Limb (tissue), 2 donors: Measurements from ENCODE around the gene PEA15.
A peak's percentile ranks its signal among the peaks of the same experiment; 100 is the strongest.

Experiments used
- DNase-seq, 2 donors: peaks; one replicate each; pipeline ENCODE4 v3.0.0-alpha.2; 2016; ENCODE audit errors: extremely low spot score in 2 of 2

Gene PEA15

GRCh38 chr1:160207771-160208556 lies 2.8 kb downstream of the PEA15 start:
- peak in 1 of 2 donors; percentile 56 for DNase-seq

- DNase-seq = no peak
Measured at GRCh38 chr1:160208557-160209320, 3.6 kb downstream of the PEA15 start.

DNA sequence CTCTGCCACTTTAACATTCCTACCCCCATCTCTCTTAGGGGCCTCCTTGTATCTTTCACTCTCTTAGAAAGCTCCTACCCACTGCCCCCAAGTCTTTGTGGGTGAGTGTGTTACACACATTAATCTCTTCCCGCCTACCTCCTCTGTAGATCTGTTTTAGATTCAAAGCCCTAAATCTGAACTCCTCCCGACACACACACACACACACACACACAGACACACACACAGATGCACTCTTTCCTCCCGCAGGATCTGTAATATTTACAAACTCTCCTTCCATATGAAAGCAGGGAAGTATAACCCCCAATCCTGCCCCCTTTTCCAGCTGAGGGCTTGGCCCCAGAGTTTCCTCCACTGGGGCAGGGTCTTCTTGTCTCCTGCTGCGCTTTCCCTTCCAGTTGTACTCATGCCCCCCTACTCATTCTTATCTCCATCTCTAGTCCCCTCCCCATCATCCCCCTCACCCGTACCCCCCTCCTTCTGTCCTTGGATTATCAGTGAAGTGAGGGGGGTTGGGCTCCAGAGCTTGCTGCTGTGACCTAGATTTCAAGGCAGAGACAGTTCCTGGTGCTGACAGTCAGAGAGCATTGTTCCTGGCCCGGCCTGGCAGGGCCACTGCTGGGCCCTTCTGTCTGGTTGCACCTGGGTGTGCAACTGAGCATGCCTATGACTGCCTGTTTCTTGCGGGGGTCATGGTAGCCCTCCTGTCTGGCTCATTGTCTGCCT lies 4.3 kb downstream of the PEA15 start:
- no peak for DNase-seq

- DNase-seq = peak in 1 of 2 donors; percentile 66
Measured at GRCh38 chr1:160210561-160210960, 5.4 kb downstream of the PEA15 start.

GRCh38 chr1:160211046-160211790 lies 6.0 kb downstream of the PEA15 start:
- no peak for DNase-seq

- DNase-seq = no peak
Measured at GRCh38 chr1:160214481-160215140, 9.4 kb downstream of the PEA15 start.

DNA sequence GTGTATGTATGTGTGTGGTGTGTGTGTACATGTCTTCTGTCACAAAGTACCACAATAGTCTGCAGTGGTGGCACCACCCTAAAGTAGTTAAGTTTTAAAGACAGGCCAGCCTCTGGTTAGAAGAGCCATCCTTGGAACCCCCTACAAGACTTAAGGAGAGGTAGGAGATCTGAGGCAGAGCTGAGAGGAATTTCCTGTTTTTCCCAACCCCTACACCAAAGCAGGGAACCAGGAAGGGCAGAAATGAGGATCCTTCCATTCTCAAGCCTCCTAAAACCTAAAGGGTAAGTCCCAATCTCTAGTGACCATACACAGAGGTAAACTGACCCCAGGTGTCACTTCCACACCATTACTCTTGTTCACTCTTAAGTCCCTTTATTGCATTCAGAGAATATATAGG lies 11.1 kb downstream of the PEA15 start:
- DNase-seq = no peak

DNA sequence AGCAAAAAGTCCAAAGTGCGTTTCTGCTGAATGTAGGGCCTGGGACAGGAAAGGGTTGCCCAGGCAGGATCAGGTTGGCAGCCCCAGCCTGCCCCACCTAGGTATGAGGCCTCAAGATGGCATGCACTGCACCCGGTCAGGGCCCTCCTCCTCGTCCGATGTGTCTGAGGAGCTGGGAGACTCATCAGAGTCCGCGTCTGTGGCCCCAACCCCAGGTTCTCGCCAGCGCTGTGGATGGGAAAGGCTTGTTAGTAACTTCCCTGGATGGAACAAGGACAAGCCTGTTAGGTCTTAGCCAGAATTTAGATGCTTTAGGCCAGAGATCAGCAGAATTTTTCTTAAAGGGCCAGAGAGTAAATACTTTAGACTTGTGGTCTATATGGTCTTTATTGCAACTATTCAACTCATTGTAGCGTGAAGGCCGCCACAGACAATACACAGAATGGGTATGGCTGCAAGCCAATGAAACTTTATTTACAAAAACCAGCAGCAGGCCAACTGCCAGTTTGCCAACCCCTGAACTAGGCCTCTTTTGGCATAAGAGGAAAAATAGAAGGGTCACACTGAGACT lies 12.4 kb downstream of the PEA15 start:
- DNase-seq = no peak

DNA sequence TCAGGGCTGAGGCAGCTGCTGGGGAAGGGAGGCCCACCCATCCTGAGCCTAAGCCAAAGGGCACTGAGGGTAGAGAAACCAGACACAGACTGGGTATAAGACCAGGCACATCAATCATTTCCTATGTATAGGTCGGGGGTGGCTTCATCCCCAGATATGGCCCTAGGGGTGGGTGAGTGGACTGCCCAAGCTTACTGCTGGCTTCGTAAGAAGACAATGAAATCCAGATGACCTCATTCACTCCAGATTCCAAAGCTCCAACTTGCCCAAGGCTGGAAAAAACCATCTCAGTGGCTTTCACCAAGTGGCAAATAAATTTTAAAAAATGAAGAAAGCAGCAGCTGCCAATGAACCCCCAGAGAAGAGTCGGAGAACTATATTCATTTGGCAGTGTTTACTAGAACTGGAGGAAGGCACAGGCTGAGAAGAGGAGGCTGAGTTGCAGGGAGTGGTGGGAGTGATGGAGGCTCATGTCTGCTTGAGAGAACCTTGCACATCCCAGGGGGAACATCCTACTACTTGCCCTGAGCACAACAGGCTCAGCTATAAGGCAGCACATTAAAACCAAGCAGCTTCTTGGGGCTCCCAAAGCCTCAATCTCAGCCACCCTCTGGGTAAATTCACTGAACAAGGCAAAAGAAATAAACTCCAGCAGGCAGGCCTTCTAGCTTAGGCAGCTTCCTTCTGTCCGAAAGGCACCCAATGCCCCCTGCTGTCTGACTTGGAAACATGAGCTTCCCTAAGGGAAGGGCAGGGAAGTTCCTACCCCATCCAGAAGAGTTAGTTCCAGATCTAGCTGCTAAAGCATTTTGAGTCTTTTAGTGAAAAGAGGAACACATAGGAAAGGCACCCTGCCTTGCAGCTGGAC lies 14.1 kb downstream of the PEA15 start:
- DNase-seq = no peak

- DNase-seq = no peak
Measured at GRCh38 chr1:160220301-160220700, 15.1 kb downstream of the PEA15 start.

- DNase-seq = no peak
Measured at GRCh38 chr1:160221089-160221488, 15.9 kb downstream of the PEA15 start.

DNA sequence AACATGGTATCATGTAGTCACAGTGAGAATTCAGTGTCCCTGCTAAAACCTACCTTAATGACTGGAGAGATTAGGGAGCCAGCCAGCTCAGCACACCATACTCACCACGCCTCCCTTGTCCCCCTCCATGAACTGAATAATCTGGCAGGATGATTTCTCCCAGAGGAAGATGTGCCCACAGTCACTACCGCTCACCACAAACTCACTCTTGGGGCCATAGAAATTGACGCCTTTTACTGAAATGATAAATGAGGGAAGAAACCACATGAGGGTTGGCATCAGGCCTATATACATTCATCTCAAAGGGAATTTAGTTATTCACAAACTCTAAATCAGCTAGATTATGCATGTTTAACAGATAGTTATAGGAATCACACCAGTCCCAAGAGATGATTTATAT lies 17.4 kb downstream of the PEA15 start:
- DNase-seq = no peak

GRCh38 chr1:160224606-160225005 lies 19.4 kb downstream of the PEA15 start:
- no peak for DNase-seq

- no peak for DNase-seq
Measured at GRCh38 chr1:160225345-160225744, 20.2 kb downstream of the PEA15 start.

- DNase-seq = no peak
Measured at GRCh38 chr1:160226623-160227022, 21.4 kb downstream of the PEA15 start.

GRCh38 chr1:160227034-160227433 lies 21.9 kb downstream of the PEA15 start:
- DNase-seq = no peak

DNA sequence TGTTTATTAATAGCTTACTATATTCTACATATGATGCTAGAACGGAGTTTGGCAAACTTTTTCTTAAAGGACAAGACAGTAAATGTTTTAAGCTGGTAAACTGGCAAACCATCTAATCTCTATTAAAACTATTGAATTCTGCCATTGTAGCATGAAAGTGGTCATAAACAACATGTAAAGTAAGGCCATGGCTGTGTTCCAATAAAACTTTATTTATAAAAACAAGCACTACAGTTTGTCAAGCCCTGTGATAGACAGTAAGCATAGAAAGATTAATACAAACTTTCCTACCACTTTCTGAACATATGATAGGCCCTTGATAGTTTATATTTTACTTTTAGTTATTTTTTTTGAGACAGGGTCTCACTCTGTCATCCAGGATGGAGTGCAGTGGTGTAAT lies 22.4 kb downstream of the PEA15 start:
- DNase-seq = no peak

- DNase-seq = no peak
Measured at GRCh38 chr1:160228431-160228830, 23.2 kb downstream of the PEA15 start.

- DNase-seq = no peak
Measured at GRCh38 chr1:160232911-160233310, 27.7 kb downstream of the PEA15 start.

DNA sequence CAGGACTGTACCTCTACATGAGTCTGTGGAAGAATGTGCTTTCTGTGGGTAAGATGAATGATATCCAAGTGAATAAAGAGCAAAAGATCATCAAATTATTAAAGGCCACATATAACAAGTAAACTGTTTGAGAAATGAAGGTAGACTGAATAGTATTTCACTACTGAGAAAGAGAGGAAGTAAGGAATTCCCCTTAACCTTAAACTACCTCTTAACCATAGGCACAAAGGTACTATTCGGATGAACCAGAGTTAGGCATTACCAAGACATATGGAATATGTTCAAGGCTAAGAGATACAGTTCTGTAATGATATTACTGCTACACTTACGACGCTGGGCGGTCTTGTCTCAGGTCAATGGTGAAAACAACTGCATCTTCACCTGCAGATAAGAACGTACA lies 31.6 kb downstream of the PEA15 start:
- DNase-seq = no peak
